Dermis blood vessel endothelial cell (primary cell): ENCODE data around the gene ADAMTS16. TPM values are rescaled to one million over a fixed set of nuclear protein-coding genes. Genes with fewer than 3 reads are reported as not detected.

Source experiments
- DNase-seq: peaks from one replicate; pipeline ENCODE4 v3.0.0; 2010
- total RNA-seq: library from RNA; depleted of rRNA; stranded (reverse); fragments of >200 nt; gene quantifications from 2 replicates; pipeline ENCODE4 v1.2.3, GENCODE V29; 2014

Gene ADAMTS16
- total RNA-seq, 1 donor from 2014 or later: not detected

DNA sequence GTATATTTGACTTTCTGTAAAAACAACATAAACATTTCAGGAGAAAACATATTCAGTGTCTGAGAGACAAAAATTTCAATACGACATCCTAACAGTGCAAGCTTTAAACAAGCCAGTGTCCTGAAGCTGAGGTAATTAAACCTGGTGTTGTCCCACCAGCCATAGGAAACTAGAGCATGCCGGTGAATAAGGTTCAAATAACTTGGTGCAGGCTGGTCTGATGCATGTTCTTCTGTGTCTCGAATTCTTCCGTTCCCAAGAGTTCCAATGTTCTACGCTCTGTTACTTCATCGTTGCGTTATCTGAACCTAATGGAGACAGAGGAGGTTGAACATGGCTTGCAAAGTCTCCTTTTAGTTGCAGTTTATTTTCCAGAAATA is 48.9 kb downstream of the ADAMTS16 start:
- DNase-seq: no peak

DNA sequence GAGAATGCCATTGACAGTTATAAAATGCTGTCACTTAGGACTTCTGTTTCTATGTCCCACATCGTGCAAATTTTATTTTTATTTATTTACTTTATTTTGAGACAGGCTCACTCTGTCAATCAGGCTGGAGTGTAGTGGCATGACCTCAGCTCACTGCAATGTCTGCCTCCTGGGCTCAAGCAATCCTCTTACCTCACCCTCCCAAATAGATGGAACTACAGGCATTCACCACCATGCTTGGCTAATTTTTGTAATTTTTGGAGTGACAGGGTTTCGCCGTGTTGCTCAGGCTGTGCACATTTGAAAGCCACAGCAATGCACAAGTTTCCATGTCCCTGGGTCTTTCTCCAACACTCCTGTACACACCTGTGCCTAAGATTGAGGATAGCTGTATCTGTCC is 51.8 kb downstream of the ADAMTS16 start:
- no peak for DNase-seq

DNA sequence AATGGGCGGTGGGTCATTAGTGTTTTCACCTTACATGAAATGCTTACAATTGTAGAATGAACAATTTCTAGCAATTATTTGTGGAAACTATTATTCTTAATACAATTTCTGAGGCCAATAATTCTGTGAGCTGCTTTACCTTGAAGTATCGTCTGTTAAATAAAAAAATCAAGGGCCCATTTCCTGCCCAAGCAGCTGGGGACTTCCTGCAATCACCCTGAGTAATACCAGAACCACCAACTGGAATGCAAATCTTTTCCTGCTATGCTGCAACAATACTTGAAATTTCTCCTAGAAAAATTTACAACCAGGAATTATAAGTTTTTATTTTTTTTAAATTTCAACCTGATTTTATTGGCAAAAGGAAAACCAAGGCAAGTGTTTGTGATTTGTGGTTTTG is 52.6 kb downstream of the ADAMTS16 start:
- DNase-seq: no peak

DNA sequence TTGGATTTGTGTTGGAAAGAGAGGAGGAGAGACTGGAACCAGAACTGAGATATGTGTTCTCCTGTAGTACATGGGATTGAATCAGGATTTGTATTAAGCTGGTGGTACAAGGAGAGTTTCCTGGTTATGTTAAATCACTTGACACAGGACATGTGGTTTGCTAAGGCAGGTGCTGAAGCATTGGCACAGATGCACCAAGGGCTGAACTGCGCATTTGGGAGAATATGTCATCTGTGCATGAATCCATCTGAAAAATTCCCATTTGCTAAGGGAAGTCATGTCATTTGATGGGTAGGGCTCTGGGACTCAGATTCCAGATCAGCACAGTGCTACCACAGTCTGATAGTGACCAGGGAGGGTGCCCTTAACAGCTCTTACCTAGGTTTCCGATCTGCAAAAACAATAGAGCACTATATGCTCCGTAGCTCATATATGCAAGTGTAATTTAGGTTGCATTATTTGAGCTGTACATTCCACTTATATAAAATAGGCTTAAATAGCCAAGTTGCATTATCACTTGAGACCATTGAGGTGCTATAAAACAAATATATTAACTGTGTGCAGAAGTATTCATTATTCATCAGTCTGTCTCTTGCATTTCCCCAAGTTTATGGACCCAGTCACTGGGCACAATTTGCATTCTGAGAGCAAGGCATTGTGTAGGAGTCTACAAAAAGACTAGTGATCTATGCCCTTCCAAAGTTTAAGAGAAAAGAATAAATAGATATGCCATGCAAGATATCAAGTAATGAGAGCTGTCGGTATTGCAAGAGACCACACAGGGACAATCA is 55.2 kb downstream of the ADAMTS16 start:
- no peak for DNase-seq

DNA sequence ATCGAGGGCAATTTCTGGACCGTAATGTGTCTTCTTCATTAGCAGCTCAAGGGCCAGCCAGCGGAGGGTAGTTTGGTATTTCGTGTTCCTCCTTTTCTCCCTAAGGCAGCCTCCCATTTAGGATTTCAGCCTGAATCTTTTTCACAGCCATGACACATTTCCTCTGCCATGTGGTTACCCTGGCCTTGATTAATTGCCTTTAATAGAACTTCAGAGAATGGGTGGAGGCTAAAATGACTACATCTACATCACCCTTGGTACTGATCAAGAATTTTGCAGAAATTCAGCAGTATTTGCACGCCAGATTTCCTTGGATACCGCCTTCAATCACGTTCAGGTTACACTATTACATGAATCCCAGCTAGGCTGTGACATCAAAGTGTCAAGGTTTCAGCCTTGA is 58.0 kb downstream of the ADAMTS16 start:
- no peak for DNase-seq

DNA sequence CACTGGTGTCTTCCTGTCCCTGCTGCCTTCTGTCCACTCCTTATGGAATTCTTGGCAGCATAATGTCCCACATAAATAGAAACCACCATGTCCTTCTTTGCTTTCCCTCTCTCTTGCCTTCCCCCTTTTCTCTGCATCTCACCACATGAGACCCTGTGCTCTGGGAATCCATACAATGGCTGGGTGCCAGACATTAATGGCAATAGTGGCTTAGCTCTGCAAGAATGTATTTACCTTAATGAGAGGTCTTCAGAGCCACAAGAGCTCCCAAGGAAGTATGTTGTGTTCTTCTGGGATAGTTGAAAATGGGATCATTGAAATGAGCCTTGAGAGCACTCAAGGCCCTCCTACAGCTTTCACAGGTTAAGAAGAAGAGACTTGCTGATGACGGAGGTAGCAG is 58.7 kb downstream of the ADAMTS16 start:
- DNase-seq: no peak

DNA sequence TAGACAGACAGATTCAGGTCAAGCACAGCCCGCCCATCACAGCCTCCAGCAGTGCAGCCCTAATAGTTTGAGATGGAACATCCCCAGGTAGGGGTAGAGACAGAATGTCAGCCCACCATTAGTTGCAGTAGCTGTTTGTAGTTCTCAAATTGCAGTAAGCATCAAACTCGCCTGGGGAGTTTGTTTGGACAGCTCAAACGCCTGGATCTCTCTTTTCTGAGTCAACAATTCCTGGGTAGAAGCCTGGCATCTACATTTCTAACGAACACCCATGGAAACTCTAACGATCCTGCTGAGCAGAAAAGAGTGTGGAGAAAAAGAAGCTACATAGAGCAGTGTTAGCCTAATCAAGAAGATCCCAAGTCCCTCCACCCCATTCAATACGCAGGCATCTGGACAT is 59.4 kb downstream of the ADAMTS16 start:
- DNase-seq: no peak

DNA sequence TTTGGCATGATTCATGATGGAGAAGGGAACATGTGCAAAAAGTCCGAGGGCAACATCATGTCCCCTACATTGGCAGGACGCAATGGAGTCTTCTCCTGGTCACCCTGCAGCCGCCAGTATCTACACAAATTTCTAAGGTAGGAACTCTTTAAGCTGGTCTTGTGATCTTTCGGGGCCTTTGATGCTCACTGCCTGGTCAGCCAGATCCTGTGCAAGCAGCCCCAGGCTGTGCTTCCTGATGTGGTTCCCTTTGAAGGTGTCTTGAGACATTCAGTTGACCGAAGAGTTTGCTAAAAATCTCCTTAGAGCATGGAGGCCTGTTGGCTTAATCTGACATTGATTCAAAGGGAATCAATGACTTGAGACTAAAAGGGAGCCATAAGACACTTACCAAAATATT is 60.0 kb downstream of the ADAMTS16 start:
- no peak for DNase-seq

DNA sequence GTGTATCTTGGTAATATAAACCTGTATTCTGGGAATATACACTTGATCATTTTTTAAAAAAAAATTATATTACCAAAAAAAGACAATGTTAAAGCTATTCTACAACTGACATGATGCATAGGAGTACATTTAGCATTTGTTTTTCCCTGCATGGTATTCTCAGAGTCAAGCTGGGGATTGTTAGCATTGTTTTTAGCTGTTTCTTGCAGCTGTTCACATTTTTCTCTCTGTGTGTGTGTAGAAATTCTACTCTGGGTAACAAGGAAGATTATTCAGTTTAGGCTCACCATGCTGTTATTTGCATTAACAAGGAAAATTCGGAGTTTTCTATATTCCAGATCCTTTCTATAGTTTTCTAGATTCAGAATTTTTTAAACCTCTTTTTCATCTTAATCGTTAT is 62.2 kb downstream of the ADAMTS16 start:
- DNase-seq: no peak

DNA sequence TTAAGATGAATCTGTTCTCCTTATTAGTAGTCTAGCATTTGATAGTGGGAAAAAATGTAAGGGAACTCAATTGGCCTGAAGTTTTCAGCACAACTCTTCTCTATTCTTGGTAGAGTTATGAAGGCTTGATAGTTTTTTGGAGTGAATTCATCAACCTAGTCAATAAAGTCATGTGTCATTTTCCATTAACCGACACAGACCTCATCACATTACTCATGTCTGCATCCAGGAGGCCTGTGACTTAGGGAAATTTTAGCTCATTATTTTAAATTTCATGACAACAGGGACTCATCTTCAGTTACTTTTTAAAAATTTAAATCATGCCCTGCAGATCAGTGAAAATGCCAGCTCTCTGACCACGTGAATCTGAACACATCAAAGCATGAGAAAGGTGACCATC is 63.3 kb downstream of the ADAMTS16 start:
- no peak for DNase-seq

DNA sequence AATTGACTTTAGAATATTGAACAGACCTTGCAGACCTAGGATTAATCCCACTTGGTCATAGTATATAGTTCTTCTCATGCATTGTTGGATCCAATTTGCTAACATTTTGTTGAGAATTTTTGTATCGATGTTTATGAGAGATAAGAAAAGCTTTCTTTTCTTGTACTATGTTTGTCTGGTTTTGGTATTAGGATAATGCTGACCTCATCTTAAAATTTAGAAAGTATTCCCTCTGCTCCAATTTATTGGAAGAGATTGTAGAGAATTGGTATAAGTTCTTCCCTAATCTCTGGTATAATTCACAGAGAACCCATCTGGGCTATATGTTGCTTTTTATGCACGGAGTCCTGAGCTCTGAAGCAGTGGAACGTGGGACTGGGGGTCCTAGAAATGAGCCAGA is 67.7 kb downstream of the ADAMTS16 start:
- DNase-seq: no peak

DNA sequence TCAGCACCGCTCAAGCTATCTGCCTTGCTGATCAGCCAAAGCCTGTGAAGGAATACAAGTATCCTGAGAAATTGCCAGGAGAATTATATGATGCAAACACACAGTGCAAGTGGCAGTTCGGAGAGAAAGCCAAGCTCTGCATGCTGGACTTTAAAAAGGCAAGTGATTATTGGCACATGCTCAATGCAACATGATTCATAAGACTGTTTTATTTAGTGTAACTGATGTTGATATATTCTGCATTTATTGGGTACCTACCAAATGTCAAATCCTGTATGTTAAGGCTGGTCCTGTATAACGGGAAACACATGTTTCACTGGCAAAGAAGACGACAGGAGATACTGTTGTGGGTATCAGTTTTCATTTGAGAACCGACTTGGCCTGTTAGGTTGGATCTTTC is 69.0 kb downstream of the ADAMTS16 start:
- no peak for DNase-seq

DNA sequence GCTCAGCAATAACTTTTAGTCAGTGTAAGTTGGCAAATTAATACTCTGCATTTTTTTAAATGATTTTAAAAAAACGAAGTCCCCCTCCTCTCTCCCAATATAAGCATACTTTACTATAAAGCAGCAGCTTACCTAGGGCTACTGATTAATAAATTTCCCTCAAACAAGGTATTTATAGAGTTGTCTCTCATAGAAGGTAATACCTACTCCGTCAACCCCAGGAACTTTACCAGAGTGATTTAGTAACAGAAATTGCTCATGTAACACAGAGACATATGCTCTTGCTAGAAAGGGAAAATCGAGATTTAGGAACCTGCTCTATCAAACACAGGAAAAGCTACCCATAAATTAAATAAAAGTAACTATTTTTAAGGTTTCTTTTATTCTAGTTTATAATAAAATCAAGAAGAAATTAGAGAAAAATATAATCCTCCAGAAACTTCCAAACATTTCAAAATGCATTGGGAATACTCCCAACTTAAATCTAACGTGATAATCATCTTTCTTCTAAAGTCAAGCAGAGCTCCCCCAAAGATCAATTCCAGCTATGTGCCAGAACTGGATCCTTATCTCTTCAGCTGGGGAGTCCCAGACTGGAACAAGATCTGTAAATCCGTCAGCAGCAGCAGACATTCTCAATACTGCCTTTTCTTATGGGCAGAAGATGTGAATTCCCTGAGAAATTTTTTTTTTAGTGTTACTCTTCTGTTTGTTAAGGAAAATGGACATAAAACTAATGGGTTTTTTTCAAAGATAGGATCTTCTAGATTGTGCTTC is 69.6 kb downstream of the ADAMTS16 start:
- DNase-seq: no peak

DNA sequence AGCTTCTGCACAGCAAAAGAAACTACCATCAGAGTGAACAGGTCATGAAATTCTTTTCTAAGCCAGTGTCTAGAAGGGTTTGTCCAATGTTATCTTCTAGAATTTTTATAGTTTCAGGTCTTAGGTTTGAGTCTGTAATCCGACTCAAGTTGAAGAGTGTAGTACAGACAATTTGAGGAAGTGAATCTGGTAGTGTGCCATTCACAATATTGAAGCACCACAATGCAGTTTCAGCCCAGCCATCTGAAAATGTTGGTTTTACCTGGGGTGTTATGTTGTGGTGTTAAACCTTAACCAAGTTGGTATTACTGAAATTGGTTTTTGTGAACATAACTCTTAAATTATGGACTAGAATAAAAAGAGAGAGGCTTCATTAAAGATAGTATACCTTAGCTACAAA is 77.2 kb downstream of the ADAMTS16 start:
- DNase-seq: no peak

DNA sequence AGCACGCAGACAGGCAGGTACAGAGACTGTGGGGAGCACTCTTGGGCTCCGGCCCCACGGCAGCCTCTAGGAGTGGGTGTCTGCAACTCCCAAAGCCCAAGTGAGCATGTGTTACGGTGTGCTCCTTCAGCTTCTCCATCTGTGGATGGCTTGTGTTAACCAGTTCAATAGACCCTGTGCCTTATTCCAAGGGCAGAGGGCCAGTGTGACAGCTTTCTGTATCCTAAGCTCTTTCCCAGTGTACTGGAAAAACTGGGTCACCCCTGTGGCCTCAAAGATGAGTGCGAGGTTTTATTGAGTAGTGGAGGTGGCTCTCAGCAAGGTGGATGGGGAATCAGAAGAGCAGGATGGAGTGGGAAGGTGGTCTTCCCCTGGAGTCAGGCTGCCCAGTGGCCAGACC is 78.3 kb downstream of the ADAMTS16 start:
- DNase-seq: no peak

DNA sequence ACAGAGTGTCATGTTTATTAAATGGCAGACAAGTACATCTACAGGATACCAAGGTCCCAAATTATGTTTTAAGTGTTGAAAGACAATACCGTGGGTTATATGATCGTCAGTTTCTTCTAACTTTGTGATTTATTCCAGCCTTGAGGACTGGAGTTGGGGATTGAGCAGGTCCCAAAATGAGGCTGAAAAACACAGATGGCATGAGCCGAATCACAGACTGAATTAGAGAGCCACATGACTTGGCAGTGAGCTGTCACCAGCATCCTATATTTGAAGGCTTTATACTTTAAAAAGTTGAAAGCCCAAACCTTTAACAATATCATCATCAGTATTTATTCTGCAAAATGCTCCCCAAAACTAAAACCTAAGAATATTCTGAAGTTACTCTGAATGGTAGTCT is 79.4 kb downstream of the ADAMTS16 start:
- no peak for DNase-seq

DNA sequence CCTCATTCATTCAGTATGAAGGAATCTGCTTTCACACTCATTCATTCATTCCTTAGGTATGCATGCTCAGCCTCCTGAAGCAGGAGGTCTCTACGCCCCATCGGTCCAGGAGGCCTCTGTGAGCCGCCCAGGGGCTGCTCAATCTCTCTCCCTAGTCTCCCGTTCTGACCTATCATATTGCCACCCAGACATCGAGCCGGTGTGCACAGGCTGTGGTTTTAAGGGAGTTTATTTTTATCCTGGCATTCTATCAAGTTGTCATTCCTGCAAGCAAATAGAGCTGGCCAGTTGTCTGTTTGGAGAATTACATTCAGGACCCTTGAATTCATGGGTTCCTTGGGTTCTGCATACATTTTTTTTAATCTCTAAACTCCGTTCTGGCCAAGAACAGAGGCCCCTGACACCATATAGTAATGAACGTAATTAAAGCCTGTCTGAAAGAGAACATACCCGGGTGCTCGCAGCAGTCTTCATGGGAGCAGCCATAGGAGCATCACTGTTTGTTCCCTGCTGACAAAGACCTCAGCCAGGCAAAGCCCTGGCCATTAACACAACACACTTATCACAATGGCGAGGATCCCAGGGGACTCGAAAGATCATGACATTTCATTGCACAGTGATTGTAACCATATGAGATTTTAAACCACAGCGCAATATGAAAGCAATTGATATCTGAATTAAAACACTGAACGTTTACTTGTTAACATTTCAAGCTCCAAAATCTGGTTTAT is 80.9 kb downstream of the ADAMTS16 start:
- no peak for DNase-seq

DNA sequence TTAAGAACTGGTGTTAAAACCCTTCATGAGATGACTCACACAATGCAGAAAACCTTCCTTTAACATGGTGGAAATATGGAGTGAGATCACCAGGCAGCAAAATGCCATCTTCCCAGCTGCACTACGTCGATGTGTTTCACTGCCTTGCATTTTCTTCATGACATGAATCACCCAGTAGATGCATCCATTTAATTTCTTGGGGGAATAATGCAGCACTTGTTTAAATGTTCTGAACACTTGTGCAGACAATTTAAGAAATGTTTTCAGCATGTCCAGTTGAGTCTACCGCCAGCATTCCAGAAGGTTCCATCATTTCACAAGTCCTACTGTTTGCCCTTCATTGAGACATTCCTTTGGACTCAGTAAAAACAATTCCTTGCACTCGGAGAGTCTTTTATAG is 81.6 kb downstream of the ADAMTS16 start:
- no peak for DNase-seq

DNA sequence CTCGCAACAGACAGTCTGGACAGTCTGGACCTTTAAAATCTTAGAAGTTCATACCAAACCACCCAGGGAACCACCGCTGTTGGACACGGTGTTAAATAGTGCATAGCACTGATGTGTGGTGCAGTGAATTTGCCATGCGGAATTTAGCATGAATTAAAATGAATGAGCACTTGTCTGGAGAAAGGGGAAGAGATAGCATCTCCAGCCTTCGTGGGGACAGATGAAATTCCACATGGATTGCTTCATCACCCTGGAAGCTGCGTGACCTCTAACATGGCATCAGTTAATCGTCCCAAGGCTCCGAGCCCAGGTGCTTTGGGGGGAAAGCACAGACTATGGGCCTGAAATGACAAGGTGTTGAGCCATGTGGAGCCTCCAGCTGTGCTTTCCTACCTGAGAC is 91.4 kb downstream of the ADAMTS16 start:
- no peak for DNase-seq

DNA sequence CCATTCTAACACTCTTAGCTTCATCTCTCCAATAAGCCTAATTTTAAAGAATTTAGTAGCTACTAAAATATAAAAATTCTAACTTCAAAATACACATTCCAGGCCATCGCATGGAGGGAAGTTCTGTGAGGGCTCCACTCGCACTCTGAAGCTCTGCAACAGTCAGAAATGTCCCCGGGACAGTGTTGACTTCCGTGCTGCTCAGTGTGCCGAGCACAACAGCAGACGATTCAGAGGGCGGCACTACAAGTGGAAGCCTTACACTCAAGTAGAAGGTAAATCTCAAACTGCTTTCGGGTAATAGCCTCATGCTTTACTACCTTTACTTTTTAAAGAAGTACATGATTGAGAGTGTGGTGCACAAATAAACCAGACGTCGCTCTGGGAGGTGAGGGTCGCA is 94.8 kb downstream of the ADAMTS16 start:
- DNase-seq: no peak

DNA sequence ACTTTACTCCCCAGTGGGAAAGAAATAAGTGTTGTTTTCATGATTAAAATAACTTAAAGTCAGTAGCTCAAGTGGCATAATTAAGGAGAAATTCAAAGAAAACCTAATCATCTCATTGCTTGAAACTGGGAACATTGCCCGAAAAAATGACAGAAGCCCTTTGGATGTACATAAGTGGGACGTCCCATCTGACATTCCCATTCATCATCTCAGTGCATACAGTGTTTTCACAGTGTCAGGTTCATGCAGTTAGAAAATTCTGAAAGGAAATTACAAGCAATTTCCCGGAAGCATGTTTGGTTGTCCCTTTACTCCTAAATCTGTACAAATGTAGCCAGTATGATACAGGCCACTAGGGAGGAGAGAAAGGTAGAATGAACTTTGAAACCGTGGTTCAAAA is 95.6 kb downstream of the ADAMTS16 start:
- no peak for DNase-seq

DNA sequence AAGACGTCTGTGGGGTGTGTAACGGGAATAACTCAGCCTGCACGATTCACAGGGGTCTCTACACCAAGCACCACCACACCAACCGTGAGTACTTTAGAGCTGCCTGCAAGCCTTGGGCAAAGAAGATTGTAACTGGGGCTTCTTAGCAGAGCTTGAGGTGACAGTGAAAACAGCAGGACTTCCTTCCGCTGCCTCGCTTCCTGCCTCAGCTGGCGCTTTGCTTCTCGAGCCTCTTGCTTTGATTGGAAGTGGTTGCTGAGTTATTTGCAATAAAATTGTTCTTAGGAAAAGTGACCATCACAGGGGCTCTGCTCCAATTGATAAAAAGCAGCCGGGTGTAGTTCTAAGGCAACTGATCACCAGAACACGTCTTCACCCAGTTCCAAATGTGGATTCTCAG is 99.1 kb downstream of the ADAMTS16 start:
- no peak for DNase-seq

DNA sequence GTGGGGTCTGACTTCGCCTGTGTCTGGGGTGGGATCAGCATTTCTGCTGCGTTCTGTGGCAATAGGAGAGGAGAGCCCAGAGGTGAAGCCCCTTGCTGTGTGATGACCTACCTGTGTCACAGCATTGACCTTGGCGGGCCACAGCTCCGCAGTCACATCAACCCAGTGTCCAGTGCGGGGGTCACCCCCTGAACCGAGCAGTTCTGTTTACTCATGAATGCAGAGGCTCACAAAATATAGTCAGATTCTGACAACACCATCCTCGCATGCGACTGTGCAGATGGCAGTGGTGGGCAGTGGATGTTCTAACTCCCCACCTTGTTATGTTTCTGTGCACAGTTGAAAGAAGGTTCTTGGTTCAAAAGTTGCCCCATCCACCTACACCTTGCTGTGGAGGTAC is 100.1 kb downstream of the ADAMTS16 start:
- no peak for DNase-seq

DNA sequence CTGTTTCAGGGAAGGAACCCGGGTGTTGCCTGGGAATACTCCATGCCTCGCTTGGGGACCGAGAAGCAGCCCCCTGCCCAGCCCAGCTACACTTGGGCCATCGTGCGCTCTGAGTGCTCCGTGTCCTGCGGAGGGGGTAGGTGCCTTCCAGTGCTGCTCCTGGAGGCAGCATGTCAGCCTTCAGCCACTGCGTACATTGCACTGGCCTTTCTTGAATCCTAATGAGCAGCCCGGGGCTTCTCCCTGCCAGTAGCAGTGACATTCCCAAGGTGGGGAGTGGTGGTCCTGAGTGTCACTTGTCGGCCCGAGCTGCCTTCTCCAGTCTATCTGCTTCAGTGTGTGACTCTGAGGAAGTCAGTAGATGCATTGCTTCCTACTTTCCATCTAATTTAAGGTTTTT is 101.9 kb downstream of the ADAMTS16 start:
- no peak for DNase-seq
